Suppressor macrophage treated with lipopolysaccharide for 1 hour (primary cell): Measurements from ENCODE around the gene CPZ.
"Not testable (repeated sequence)": the region's sequence is repeated elsewhere in the genome, so short reads cannot be mapped to it uniquely, and the experiment has no call there.

Experiments
- DNase-seq, 3 donors: peaks; one replicate each; pipeline ENCODE4 v3.0.0-alpha.2; 2020 to 2022

Gene CPZ

GRCh38 chr4:8613421-8614364, 21.1 kb downstream of the CPZ start:
- DNase-seq = no peak

- no peak for DNase-seq
Measured at GRCh38 chr4:8614365-8615193, 22.0 kb downstream of the CPZ start.

GRCh38 chr4:8615366-8615765, 22.8 kb downstream of the CPZ start:
- DNase-seq = no peak

GRCh38 chr4:8615921-8616787, 23.6 kb downstream of the CPZ start:
- no peak for DNase-seq

- no peak for DNase-seq
Measured at GRCh38 chr4:8616831-8617230, 24.3 kb downstream of the CPZ start.

- DNase-seq = no peak
Measured at GRCh38 chr4:8617486-8618040, 25.0 kb downstream of the CPZ start.

- no peak for DNase-seq
Measured at GRCh38 chr4:8618421-8618820, 25.9 kb downstream of the CPZ start.

GRCh38 chr4:8618961-8619720, 26.6 kb downstream of the CPZ start:
- no peak for DNase-seq

GRCh38 chr4:8621135-8621534, 28.6 kb downstream of the CPZ start:
- DNase-seq = not testable (repeated sequence)

- DNase-seq = not testable (repeated sequence)
Measured at GRCh38 chr4:8624601-8625272, 32.2 kb downstream of the CPZ start.

- DNase-seq = not testable (repeated sequence)
Measured at GRCh38 chr4:8630240-8630905, 37.8 kb downstream of the CPZ start.

- DNase-seq = not testable (repeated sequence)
Measured at GRCh38 chr4:8631896-8632295, 39.3 kb downstream of the CPZ start.

- not testable (repeated sequence) for DNase-seq
Measured at GRCh38 chr4:8634773-8635172, 42.2 kb downstream of the CPZ start.

GRCh38 chr4:8635897-8636554, 43.5 kb downstream of the CPZ start:
- not testable (repeated sequence) for DNase-seq

- DNase-seq = no peak
Measured at GRCh38 chr4:8637456-8637984, 45.0 kb downstream of the CPZ start.

GRCh38 chr4:8639021-8639420, 46.5 kb downstream of the CPZ start:
- DNase-seq = no peak

- no peak for DNase-seq
Measured at GRCh38 chr4:8639777-8640720, 47.5 kb downstream of the CPZ start.

GRCh38 chr4:8640816-8641215, 48.3 kb downstream of the CPZ start:
- no peak for DNase-seq
